Stimulated activated CD4-positive, alpha-beta T cell treated with anti-CD3 and anti-CD28 coated beads, TNF-alpha, amount 100 ng/mL, for 48 hours (primary cell): ENCODE results near the gene GNAO1.

ENCODE experiments used
- DNase-seq, 3 donors: peaks; one replicate each; pipeline ENCODE4 v3.0.0-alpha.2; 2020; ENCODE audit warnings: low read depth in 3 of 3

Gene GNAO1

DNA sequence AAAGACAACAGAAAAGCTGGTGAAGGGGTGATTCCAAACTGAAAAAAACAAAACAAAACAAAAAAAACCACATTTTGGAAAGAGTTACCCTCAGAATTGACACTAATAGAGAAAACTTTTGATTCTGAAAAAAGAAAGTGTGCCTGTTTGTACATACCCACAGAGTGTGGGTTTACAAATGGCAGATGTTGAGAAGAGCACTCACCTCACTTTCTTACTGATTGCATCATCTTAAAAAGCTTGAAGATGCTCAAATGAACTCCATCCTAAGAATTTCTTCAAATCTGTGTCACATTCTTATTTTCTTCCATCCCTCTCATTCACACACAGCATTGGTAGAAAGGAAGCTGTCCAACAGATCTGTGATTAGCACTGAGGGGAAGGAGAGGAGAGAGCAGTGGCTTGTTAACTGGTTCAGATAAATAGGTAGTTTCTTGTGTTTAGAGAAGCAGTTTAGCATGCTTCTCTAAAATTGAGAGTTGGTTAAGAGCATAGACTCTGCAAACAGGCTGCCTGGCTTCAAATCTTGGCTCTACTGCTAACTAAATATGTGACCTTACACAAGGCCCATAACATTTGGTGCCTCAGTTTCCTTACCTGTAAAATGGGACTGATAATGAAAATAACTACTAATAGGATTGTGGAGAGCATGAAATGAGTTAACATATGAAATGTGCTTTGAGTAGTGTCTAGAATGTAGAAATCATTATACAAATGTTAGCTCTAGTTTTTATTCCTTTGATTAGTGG, 6.9 kb downstream of the GNAO1 start:
- no peak for DNase-seq

DNA sequence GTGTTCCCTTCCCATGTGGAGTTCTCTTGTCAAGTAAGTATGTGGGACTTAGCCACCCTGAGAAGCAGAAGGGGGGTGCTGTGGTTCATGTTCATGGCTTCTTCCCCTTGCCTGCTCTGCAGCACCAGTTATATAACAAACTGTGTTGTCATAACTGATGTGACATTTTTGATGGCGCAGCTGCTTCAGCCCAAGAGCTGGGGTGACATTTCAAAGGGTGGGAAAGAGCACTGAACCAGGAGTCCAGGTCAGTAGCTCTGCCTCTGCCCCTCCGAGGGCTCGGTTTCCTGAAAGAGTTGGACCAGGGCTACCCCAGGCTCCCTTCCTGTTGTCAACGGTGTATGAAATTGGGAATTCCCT, 7.4 kb downstream of the GNAO1 start:
- DNase-seq = no peak

DNA sequence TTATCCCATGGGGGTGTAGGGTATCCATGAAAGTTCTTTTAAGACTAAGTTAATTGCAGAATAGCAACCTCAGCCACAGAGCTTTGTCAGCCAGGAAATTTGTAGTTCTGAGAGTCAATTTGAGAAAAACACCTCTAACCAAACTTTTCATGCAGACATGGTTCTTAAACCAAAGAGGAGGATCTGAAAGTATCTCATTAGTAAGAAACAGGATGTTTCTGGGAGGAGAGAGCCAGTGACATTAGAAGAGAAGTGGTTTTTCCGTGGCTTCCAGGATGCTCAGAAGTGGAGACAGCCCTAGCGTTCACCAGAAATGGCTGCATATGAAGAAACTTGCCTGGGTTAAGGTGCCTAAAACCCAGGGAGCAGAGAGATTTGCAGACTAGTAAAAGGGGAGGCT, 7.9 kb downstream of the GNAO1 start:
- no peak for DNase-seq

DNA sequence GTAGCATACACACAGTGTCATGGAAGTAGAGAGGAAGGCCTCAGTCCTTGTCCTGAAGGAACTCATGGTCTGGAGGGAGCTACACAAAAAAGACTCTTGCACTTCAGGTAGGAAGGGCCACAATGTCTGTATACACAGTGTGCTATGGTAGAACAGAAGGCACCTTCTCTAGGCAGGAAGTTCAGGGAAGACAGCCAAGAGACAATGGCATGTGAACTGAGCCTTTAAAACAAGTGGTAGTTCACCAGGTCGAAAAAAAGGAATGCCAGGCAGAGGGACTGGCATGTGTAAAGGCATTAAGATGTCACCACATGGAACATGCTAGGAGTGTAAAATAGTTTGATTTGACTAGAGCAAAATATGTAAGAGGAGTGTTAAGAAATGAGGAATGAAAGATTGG, 9.7 kb downstream of the GNAO1 start:
- DNase-seq = no peak

DNA sequence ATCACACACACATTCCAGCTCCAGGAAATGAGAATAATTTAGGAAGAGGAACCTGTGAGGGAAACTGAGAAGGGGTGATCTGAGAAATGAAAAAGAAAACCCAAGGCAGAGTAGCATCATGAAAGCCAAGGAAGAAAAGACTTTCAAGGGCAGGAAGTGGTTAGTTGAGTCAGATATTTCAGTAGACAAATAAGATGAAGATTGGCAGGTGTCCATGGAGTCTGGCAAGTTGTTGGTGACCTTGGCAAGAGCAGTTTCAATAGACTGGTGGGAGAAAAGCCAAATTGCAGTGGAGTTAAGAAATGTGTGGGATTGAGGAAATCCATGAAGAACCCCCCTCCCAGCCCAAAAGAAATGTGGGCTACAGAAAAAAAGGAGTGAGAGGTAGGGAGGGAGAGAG, 10.7 kb downstream of the GNAO1 start:
- DNase-seq = no peak

DNA sequence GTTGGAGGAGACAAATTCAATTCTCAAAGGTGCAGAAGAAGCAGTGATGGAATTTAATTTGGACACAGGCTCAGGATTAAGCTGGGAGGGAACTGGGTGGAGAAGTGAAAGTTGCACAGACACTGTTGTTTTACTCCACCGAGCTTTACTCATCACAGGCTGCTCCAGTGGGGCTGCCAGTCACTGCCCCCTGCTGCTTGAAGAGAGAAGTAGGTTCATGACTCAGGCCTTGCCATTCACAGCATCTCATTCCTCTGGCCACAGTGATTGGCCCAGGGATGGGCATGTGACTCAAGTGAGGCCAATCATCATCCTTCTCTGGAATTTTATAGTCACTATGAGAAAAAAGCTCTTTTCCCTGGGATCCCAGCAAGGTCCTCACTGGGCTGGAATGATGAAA, 11.8 kb downstream of the GNAO1 start:
- peak; percentile 45 to 46 (median 45) for DNase-seq

DNA sequence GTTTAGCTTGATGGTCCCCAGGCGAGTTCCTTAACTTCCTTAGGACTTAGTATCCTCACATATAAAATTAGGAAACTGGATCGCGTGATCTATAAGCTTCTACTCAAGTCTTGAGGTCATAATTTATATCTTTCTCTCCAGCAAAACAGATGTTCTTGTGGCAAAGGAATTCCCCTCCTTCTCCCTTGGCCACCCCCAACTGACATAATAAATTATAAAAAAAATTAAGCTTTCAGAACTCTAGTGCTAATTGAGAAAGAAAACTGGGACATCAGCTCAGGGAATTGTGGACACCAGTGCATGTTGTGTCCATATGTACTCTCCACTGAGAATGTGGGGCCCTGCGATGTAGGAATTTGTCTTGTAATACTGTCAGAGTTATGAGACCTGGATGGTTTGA, 13.5 kb downstream of the GNAO1 start:
- DNase-seq = no peak

DNA sequence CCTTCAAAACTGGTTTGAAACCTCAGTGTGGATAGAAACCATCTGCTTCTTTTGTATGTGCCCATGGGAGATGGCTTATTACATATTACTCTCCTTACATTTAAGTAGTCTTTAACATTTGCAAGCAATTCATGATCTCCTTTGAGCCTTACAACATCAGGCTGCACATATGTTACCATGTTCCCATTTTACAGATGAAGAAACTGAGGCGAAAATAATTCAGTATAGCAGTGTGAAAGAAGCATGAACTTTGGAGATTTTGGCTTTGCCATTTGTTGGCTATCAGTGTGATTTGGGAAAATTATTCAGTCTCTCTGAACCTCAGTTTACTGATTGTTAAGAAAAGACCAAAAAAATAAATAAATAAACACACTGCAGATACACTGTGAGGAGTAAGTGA, 15.7 kb downstream of the GNAO1 start:
- DNase-seq = no peak

DNA sequence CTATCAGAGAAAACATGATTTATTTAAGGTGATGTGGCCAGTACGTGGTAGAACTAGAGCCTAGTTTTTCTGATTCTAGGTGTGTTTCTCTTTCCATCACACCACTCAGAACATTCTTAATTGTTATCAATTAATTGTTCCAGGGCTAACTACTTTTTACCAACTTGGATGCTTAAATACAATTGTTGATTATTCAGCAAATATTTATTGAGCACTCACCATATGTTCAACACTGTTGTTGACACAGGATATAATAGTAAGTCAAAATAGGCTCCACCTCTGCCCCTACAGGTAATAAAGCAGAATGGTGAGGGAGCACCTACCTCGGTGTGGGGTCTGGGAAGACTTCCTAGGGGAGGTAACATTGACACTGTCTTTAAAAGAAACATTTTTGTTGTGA, 16.1 kb downstream of the GNAO1 start:
- no peak for DNase-seq

DNA sequence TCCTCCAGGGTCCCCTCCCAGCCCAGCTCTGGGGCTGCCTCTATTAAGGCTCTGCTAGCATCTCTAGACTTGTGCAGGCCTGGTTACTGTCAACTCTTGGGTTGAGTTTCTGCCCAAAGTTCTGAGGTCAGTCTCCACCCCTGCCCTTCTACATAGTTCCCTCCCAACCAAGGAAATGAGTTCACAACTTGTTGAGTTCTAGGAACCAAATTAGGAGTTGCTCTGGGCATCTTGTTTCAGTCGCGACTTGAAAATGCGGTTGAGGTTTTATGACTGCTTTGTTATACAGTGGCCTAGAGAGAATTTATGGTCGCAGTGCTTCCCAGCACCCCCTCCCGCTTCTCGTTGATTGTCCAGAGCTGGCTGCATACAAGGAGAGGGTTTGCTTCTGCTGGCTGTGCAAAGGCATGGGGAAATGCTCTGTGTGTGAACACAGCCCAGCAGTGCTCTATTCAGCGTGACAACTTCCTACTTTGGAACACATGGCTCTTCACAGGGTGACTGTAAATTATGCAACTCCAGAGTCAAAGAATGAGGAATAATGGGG, 20.2 kb downstream of the GNAO1 start:
- DNase-seq = no peak

DNA sequence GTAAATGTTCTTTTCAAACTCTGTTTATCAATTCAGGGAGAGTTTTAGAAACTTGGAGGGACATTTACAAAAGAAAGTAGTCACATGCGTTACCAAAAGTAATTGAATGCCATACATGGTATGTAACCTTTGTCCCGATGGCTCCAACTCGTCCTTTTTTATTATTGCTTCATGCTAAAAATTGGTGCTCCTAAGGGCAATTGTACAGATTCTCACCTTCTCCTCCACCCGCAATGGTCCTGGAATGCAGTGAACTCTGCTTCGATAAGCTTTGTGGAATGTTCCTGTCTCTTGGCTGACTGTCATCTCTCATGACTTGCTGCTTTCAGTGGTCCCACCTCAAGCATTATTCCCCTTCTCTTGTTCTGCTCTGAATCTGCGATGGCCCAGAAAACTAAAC, 20.9 kb downstream of the GNAO1 start:
- DNase-seq = no peak

DNA sequence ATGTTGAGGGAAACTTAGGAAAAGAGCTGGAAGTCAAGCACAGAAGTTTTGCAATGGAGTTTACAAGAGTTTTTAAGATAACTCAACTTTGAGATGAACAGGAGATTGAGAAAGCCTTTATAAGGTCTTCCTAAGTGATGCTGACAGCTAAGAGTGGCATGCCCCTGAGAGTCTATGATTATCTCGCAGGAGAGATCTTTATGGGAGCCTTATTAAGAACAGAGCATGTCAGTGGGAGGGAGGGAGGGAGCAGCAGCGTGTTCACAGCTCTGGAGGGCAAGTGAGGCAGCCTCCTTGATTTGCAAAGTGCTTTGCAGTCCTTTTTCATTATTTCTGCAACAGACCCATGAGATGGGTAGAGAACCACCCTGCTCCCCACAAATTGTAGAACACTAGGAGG, 30.7 kb downstream of the GNAO1 start:
- DNase-seq = no peak

DNA sequence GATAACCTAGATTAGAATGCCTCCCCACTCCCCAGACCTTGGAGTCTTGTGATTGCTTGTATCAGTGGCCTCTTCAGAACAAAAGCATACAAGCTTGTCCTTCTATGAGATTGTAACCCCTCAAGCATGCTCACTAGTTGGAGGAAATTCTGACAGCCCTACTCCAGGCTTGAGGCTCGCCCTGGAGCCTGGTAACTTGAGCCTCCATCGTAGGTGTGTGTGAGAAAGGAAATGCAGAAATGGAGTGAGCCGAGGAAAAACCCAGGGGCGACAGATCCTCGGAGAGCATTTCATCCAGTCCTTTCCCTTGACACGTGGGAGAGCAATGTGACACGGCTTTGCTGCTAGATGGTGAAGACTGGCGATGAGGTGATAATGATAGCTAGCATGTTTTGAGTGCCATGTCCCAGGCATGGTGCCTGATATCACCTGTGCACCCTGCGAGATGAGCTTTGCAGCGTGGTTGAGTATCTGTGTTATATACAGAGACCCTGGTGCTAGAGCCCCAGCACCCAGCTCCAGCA, 31.2 kb downstream of the GNAO1 start:
- no peak for DNase-seq

DNA sequence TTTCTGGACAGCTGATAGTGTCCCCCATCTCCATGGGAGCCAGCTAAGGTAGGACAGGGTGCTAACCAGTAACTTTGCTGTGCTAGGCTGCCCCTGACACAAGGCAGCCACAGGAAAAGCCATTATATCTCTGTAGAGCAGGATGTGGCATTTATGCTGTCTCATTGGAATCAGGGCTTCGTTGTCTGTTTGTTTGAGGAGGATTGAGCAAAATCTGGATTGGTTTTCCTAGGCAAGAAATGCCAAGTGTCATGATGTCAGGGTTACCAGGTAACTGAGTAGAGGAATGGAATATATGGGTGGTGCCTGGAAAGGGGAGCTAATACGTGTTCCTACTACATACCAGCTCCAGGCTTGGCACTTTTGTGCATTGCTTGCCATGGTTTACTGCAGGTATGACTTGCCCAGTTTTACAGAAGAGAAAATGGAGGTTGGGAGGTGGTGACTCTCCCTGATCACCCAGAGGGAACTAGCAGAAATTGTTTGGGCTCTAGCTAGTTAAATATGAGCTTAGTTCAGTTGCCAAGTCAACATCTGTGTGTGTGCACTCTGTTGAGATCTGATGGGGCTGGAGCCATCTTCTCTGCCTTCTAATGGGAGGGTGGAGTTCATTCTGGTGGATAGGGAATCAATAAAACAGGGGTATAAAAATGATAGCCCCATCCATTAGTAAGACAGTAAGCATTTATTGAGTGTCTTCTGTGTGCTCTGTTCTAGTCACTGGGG, 33.9 kb downstream of the GNAO1 start:
- no peak for DNase-seq

DNA sequence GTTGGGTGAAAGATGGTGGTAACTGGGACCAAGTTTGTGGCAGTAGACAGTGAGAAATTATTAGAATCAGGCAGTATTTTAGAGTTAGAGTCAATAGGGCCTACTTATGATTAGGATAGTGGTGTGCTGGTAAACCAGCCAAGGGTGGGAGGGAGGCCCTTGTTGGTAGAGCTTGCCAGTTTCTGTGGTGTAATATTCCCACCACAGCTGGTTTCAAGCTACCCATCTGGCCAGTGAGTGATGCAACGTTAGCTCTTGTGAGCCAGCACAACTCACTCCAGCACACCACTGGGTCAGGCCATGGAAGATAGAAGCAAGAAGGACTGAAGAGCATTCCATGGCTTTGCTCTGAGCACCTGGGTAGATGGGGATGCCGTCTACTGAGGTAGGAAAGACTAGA, 34.9 kb downstream of the GNAO1 start:
- no peak for DNase-seq

DNA sequence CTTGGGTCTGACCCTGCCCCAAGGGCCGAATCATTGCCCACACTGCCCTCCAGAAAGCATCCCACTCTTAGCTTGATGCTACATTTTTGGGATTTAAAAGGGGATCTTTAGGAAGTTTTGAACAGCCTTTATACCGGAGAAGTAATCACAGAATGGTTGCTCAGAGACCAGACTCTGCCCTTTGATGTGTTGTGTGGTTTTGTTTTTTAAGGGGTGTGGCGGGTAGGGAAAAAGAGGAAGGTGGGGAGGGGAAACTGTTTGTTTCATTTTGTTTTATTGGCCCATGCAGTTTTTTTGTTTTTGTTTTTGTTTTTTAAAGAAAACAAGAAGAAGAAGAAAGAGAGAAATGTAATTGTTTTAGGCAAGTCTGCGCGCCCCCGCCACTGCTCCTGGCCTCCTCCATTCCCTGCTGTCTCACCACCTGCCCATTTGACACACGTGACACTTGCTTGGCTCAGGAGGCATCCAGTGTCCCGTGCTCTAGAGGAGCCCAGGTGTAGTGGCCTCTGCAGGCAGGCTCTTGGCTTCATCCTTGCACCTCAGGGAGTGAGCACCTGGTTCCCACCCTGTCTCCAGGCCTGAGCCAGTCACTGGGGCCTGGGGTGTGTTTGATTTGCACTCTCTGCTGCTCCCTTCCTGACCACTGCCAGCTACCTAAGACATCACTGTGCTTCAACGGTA, 35.7 kb downstream of the GNAO1 start:
- no peak for DNase-seq

DNA sequence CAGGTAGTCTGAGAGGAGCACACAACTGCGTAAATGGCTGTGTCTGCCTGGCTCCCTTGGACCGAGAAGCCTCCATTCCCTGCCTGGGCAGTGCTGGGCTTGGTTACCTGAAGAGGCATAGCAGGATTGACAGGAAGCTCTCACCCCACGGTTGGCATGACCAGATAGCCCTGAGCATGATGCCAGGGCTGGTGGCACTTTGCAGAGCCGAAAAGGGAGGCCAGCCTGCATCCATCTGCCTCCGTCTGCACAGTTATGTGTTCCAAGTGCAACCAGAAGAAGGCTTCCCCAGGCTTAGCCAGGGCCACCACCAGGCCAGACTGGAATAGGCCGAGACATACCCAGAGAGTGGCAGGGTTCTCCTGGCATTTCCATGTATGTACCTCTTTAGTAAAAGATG, 36.6 kb downstream of the GNAO1 start:
- DNase-seq = no peak

DNA sequence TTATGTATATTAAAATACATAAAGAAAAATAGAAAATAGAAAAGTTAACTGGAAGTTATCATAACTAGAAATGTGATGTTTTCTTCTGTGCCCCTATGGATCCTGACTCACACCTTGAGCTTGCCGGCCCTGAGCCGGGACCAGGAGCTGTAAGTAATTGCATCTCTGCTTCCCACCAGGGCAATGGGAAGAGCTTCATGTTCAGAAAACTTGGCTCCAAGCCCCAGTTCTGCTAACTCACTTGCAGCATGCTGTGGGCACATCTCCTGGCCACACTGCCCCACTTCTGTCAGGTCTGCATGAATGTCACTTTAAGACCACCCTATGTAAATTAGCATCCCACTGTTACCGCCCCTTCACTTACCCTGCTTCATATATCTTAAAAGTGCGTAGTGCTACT, 37.2 kb downstream of the GNAO1 start:
- no peak for DNase-seq

DNA sequence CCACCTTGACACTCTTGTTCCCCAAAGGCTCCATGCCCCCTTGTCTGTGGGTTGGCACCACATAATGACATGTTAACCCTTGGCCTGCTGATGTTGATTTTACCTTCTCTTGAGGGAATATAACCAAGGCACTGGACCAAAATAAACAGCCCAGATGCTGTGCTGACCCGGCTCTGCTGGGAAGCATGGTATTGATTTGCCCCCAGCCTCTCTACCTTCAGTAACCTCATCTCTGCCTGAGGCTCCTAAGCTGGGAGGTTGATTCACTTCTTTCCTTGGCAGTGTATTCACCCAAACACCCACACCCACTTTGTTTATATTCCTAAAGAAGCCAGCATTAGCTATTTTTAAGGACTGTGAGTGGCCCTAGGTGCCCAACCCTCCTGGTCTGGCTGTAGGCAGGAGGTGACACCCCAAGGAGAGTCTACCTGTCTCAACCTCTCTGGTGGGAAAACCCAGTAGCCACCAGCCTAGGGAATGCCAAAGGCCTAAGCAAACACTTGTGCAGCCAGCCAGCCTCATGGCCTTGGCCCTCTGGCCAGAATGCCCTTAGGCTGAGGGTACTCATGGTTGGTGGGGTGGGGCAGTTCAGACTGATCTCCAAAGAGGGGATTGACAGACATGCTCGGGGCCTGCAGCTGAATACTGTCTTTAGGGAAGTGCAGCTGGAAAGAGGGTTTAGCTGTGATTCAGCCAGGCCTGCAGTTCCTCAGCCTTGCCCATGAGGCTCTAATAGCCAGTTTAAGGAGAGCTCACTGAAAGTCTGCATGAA, 42.7 kb downstream of the GNAO1 start:
- no peak for DNase-seq

DNA sequence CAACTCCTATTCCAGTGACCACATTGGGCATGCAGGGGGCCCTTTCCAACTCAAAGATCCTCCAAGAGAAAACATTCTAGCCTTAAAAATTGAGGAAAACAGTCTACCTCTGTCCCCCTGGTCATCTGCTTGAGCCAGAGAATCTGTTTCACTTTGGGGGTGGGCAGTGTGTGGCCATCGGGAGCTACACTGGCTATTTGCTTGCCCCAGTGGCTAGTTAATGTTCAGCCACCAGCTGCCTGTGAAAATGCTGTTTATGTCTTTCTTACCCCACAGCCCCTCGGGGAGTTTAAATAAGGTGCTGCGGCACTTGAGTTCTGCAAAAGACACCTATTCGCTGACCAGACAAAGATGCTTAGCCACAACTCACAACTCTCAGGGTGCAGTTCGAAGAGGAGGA, 43.4 kb downstream of the GNAO1 start:
- no peak for DNase-seq

DNA sequence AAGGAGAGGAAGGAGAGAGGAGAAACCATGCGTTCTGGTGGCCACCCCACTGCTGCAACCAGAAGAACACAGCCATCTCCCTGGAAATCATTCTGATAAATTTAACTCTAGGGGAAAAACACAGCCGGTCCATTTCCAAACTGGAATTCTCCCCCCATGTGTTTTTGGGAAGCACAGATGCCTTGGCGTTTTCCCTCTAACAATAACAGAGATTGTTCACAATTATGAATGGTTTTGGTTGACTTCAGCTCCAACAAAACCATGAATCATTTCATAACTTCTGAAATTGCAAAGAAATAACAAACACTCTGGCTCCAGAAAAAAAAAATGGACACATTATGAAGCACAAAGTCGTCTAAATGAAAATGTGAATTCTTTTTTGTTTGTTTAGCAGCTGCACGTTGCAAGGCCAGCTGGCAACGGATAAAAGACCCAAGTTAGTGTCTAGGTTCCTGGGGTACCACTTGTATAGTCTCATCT, 46.2 kb downstream of the GNAO1 start:
- DNase-seq = no peak

DNA sequence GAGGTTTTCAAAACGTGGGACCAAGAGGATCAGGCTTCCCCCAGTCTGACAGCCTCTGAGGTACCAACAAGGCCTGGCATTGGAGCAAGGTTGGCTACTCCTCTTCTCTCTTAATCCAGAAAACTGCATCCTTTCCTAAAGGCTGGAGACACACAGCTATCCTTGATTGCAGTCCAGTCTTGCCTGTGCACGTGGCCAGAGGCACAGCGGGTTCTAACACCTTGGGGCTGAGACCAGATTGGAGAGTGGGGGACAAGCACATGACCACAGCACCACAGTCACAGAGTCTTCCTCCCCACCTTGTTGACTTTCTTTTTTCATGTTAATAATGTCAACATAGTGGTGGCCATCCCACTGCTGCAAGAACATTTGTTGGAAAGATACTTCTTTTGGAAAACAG, 46.9 kb downstream of the GNAO1 start:
- no peak for DNase-seq
